GM23338 (cell line): Measurements from ENCODE around the gene MFAP4. TPM values are rescaled to one million over a fixed set of nuclear protein-coding genes. Genes with fewer than 3 reads are reported as not detected.

Experiments used
- ATAC-seq: fragments of 200-7000 bp; cut with Tn5 transposase; 3 replicates; pipeline ENCODE4 v1.9.1; 2020
- DNase-seq: peaks from one replicate; pipeline ENCODE4 v3.0.0-alpha.2; 2015; ENCODE audit warnings: low spot score
- H2AFZ ChIP-seq: fragments of 200-600 bp; sonication (generic); 2 replicates; pipeline ENCODE4 v1.8.0; 2016; ENCODE audit warnings: antibody characterized with exemption, mild to moderate bottlenecking, moderate library complexity
- H3F3A ChIP-seq: fragments of 200-600 bp; sonication (generic); replicated peaks from 2 replicates; pipeline ENCODE4 v1.8.0; 2017; ENCODE audit warnings: antibody characterized with exemption, mixed run types, low read depth
- H3K27ac ChIP-seq: fragments of 200-600 bp; sonication (generic); 2 replicates; pipeline ENCODE4 v1.6.1; 2016; ENCODE audit warnings: low read depth
- H3K27me3 ChIP-seq: fragments of 200-600 bp; sonication (generic); 2 replicates; pipeline ENCODE4 v1.8.0; 2016; ENCODE audit warnings: mild to moderate bottlenecking, mixed run types, moderate library complexity; ENCODE audit not compliant: insufficient read depth
- H3K36me3 ChIP-seq: fragments of 200-600 bp; sonication (generic); 2 replicates; pipeline ENCODE4 v1.8.0; 2016; ENCODE audit warnings: mild to moderate bottlenecking; ENCODE audit not compliant: insufficient read depth
- H3K4me1 ChIP-seq: fragments of 200-600 bp; sonication (generic); 2 replicates; pipeline ENCODE4 v1.8.0; 2016; ENCODE audit warnings: mild to moderate bottlenecking, moderate library complexity; ENCODE audit not compliant: insufficient read depth
- H3K4me2 ChIP-seq: fragments of 200-600 bp; sonication (generic); 2 replicates; pipeline ENCODE4 v1.7.1; 2017; ENCODE audit warnings: mixed run types
- H3K4me3 ChIP-seq: fragments of 200-600 bp; sonication (generic); 2 replicates; pipeline ENCODE4 v1.6.1; 2016; ENCODE audit warnings: mixed run types
- H3K79me2 ChIP-seq: fragments of 200-600 bp; sonication (generic); replicated peaks from 2 replicates; pipeline ENCODE4 v1.8.0; 2017; ENCODE audit warnings: mild to moderate bottlenecking; ENCODE audit not compliant: insufficient read depth
- H3K9me2 ChIP-seq: fragments of 200-600 bp; sonication (generic); 2 replicates; pipeline ENCODE4 v1.8.0; 2017; ENCODE audit not compliant: insufficient read depth
- H4K20me1 ChIP-seq: fragments of 200-600 bp; sonication (generic); replicated peaks from 2 replicates; pipeline ENCODE4 v1.8.0; 2017; ENCODE audit warnings: mild to moderate bottlenecking; ENCODE audit not compliant: insufficient read depth
- H3K27ac Mint-ChIP-seq: 2 replicates; pipeline ENCODE4 v1.8.0; 2020; ENCODE audit warnings: inconsistent platforms, mild to moderate bottlenecking, moderate library complexity, mixed read lengths
- H3K27me3 Mint-ChIP-seq: 3 replicates; pipeline ENCODE4 v1.8.0; 2022; ENCODE audit warnings: low read depth, mild to moderate bottlenecking, moderate library complexity, mixed read lengths, inconsistent platforms; ENCODE audit not compliant: insufficient read depth, poor library complexity
- H3K36me3 Mint-ChIP-seq: 3 replicates; pipeline ENCODE4 v1.8.0; 2021; ENCODE audit warnings: low read depth, mild to moderate bottlenecking, inconsistent platforms, moderate library complexity, mixed read lengths
- H3K4me1 Mint-ChIP-seq: 3 replicates; pipeline ENCODE4 v1.8.0; 2020; ENCODE audit warnings: mild to moderate bottlenecking, inconsistent platforms, mixed read lengths
- H3K4me3 Mint-ChIP-seq: 3 replicates; pipeline ENCODE4 v1.8.0; 2021; ENCODE audit warnings: moderate library complexity, mild to moderate bottlenecking, inconsistent platforms, mixed read lengths
- H3K9me3 Mint-ChIP-seq: 3 replicates; pipeline ENCODE4 v1.8.0; 2020; ENCODE audit warnings: moderate library complexity, mild to moderate bottlenecking, inconsistent platforms, mixed read lengths
- CTCF ChIP-seq, 2 experiments: fragments of 200-600 bp in 1 of 2; sonication (generic) in 1 of 2; conservative IDR thresholded peaks; 2 replicates each; pipeline versions ENCODE4 v1.5.1 to v1.6.1; 2016 to 2017; ENCODE audit warnings: antibody characterized with exemption in 2 of 2, low read depth in 2 of 2, mild to moderate bottlenecking in 2 of 2, moderate library complexity in 1 of 2
- ETS1 ChIP-seq: IDR thresholded peaks from 2 replicates; pipeline ENCODE4 v1.6.1; 2016; ENCODE audit warnings: antibody characterized with exemption
- EZH2 ChIP-seq: fragments of 200-600 bp; sonication (generic); IDR thresholded peaks from one replicate; pipeline ENCODE4 v1.8.0; 2017; ENCODE audit warnings: antibody characterized with exemption, mild to moderate bottlenecking, low read depth; ENCODE audit not compliant: unreplicated experiment
- EZH2phosphoT487 ChIP-seq: fragments of 200-600 bp; sonication (generic); IDR thresholded peaks from one replicate; pipeline ENCODE4 v1.8.1; 2018; ENCODE audit warnings: antibody characterized with exemption; ENCODE audit not compliant: unreplicated experiment
- JUNB ChIP-seq: IDR thresholded peaks from one replicate; pipeline ENCODE4 v1.6.1; 2016; ENCODE audit warnings: antibody characterized with exemption; ENCODE audit not compliant: unreplicated experiment
- STAT1 ChIP-seq: IDR thresholded peaks from one replicate; pipeline ENCODE4 v1.6.1; 2016; ENCODE audit warnings: antibody characterized with exemption; ENCODE audit not compliant: unreplicated experiment
- ZNF462 ChIP-seq: fragments of 250-450 bp; sonication (Bioruptor Pico); IDR thresholded peaks from 2 replicates; pipeline ENCODE4 v1.5.0; 2020; ENCODE audit warnings: mild to moderate bottlenecking, moderate library complexity
- polyA plus RNA-seq: library from polyadenylated mRNA; unstranded; fragments of >200 nt; fragmentation: Nextera tagmentation; extraction: Ambion mirVana; gene quantifications from 2 replicates; pipeline ENCODE4 v1.2.1, GENCODE V29; 2016
- total RNA-seq: library from RNA; depleted of rRNA; stranded (reverse); fragments of >200 nt; shearing (Covaris generic); gene quantifications from 2 replicates; pipeline ENCODE4 v1.2.3, GENCODE V29; 2014

MFAP4 gene
- total and polyA plus RNA-seq, 2 experiments from 2014 or later = 7.7 to 9.7 TPM

GRCh38 chr17:19357351-19357750, 29.6 kb downstream of the MFAP4 start (continued):
- TF ChIP-seq ZNF462 (CRISPR knock-in tag) (no peak), ETS1 (no peak)

- Mint-ChIP-seq H3K4me3 (no peak overlapping the region), H3K27me3 (no peaks in the 10 kb centered on the region), H3K27ac (no peak overlapping the region), H3K4me1 (no peaks in the 10 kb centered on the region), H3K36me3 (peaks cover 7% of the 10 kb centered on the region; the same call in 2 of the 3 replicates), H3K9me3 (no peaks in the 10 kb centered on the region)
- H3F3A ChIP-seq = no peaks in the 10 kb centered on the region
- DNase-seq (no peak), ATAC-seq (no peak)
- H3K27ac ChIP-seq = no peak overlapping the region
- no peaks in the 10 kb centered on the region for H3K9me2 ChIP-seq
- no peaks in the 10 kb centered on the region for H3K79me2 ChIP-seq
- no peaks in the 10 kb centered on the region for H3K36me3 ChIP-seq
- H2AFZ ChIP-seq = no peak overlapping the region
- no peaks in the 10 kb centered on the region for H3K27me3 ChIP-seq
- no peak overlapping the region for H3K4me3 ChIP-seq
- no peaks in the 10 kb centered on the region; the same call in 1 of the 2 replicates for H4K20me1 ChIP-seq
- H3K4me2 ChIP-seq = no peak overlapping the region
- no peaks in the 10 kb centered on the region for H3K4me1 ChIP-seq
- no peak for TF ChIP-seq CTCF (conservative IDR thresholded peaks at IDR 0.05; ENCODE audit: low read depth in 2 of 2)
- no peak for TF ChIP-seq EZH2phosphoT487
- TF ChIP-seq JUNB = no peak
- TF ChIP-seq STAT1 = no peak
- no peak for TF ChIP-seq ETS1
- TF ChIP-seq EZH2 = no peak
These were observed 32.2 kb downstream of the MFAP4 start for GRCh38 chr17:19354748-19355147.
